ENCODE results near the gene NEDD9. TPM values are rescaled to one million over a fixed set of nuclear protein-coding genes. Genes with fewer than 3 reads are reported as not detected.

The NEDD9 gene
- total RNA-seq, 1 donor: 32.9 TPM

GRCh38 chr6:11189865-11190624, 42.4 kb downstream of the NEDD9 start:
- H2AFZ ChIP-seq (ENCODE audit: low read length): no peak overlapping the region
- H3K27ac ChIP-seq (ENCODE audit: low read depth, low read length): no peak overlapping the region
- TF ChIP-seq CTCF (IDR thresholded peaks at IDR 0.05; ENCODE audit: extremely low read depth, low read depth, low read length): no peak
- no peak overlapping the region for H3K4me3 ChIP-seq (ENCODE audit: insufficient read depth, low read length)
- H3K27me3 ChIP-seq (ENCODE audit: insufficient read depth, low read length): no peaks in the 10 kb centered on the region
- peaks cover 22% of the 10 kb centered on the region for H3K4me1 ChIP-seq (ENCODE audit: insufficient read depth, low read length)
- H3K36me3 ChIP-seq (ENCODE audit: insufficient read depth, low read length): peaks cover 81% of the 10 kb centered on the region
- H3K4me2 ChIP-seq (ENCODE audit: insufficient read depth, low read length): no peak overlapping the region
- no peaks in the 10 kb centered on the region for H4K20me1 ChIP-seq (ENCODE audit: insufficient read depth, low read length)
- H3K79me2 ChIP-seq (ENCODE audit: insufficient read depth, low read length): peaks cover 9% of the 10 kb centered on the region
- H3K9me3 ChIP-seq (ENCODE audit: low read depth, low read length): no peaks in the 10 kb centered on the region
- no peak for DNase-seq (ENCODE audit: insufficient read length, low spot score, missing footprints)

- H3K27me3 ChIP-seq (ENCODE audit: insufficient read depth, low read length): no peaks in the 10 kb centered on the region
- H3K4me1 ChIP-seq (ENCODE audit: insufficient read depth, low read length): peaks cover 10% of the 10 kb centered on the region
- TF ChIP-seq CTCF (IDR thresholded peaks at IDR 0.05; ENCODE audit: extremely low read depth, low read depth, low read length): no peak
- no peak overlapping the region for H2AFZ ChIP-seq (ENCODE audit: low read length)
- no peak overlapping the region for H3K4me2 ChIP-seq (ENCODE audit: insufficient read depth, low read length)
- H3K79me2 ChIP-seq (ENCODE audit: insufficient read depth, low read length): peaks cover 6% of the 10 kb centered on the region
- DNase-seq (ENCODE audit: insufficient read length, low spot score, missing footprints): no peak
- no peaks in the 10 kb centered on the region for H3K9me3 ChIP-seq (ENCODE audit: low read depth, low read length)
- peaks cover 91% of the 10 kb centered on the region for H3K36me3 ChIP-seq (ENCODE audit: insufficient read depth, low read length)
- H3K4me3 ChIP-seq (ENCODE audit: insufficient read depth, low read length): no peak overlapping the region
- H3K27ac ChIP-seq (ENCODE audit: low read depth, low read length): peak overlapping the region; percentile 26
- H4K20me1 ChIP-seq (ENCODE audit: insufficient read depth, low read length): no peaks in the 10 kb centered on the region
Measured at GRCh38 chr6:11188161-11188915, 44.1 kb downstream of the NEDD9 start.

- H2AFZ ChIP-seq (ENCODE audit: low read length): no peak overlapping the region
- no peak overlapping the region for H3K4me3 ChIP-seq (ENCODE audit: insufficient read depth, low read length)
- H3K9me3 ChIP-seq (ENCODE audit: low read depth, low read length): no peaks in the 10 kb centered on the region
- no peaks in the 10 kb centered on the region for H4K20me1 ChIP-seq (ENCODE audit: insufficient read depth, low read length)
- peak overlapping the region; percentile 26 for H3K27ac ChIP-seq (ENCODE audit: low read depth, low read length)
- peaks cover 86% of the 10 kb centered on the region for H3K36me3 ChIP-seq (ENCODE audit: insufficient read depth, low read length)
- DNase-seq (ENCODE audit: insufficient read length, low spot score, missing footprints): no peak
- TF ChIP-seq CTCF (IDR thresholded peaks at IDR 0.05; ENCODE audit: extremely low read depth, low read depth, low read length): no peak
- no peaks in the 10 kb centered on the region for H3K27me3 ChIP-seq (ENCODE audit: insufficient read depth, low read length)
- no peak overlapping the region for H3K4me2 ChIP-seq (ENCODE audit: insufficient read depth, low read length)
- peaks cover 10% of the 10 kb centered on the region for H3K4me1 ChIP-seq (ENCODE audit: insufficient read depth, low read length)
- peaks cover 6% of the 10 kb centered on the region for H3K79me2 ChIP-seq (ENCODE audit: insufficient read depth, low read length)
Measured at GRCh38 chr6:11187301-11187700, 45.2 kb downstream of the NEDD9 start.

- no peak overlapping the region for H3K27ac ChIP-seq (ENCODE audit: low read depth, low read length)
- no peaks in the 10 kb centered on the region for H3K9me3 ChIP-seq (ENCODE audit: low read depth, low read length)
- no peak overlapping the region for H3K4me2 ChIP-seq (ENCODE audit: insufficient read depth, low read length)
- TF ChIP-seq CTCF (IDR thresholded peaks at IDR 0.05; ENCODE audit: extremely low read depth, low read depth, low read length): no peak
- DNase-seq (ENCODE audit: insufficient read length, low spot score, missing footprints): no peak
- H2AFZ ChIP-seq (ENCODE audit: low read length): no peak overlapping the region
- peaks cover 10% of the 10 kb centered on the region for H3K4me1 ChIP-seq (ENCODE audit: insufficient read depth, low read length)
- peaks cover 69% of the 10 kb centered on the region for H3K36me3 ChIP-seq (ENCODE audit: insufficient read depth, low read length)
- peaks cover 4% of the 10 kb centered on the region for H3K79me2 ChIP-seq (ENCODE audit: insufficient read depth, low read length)
- H3K4me3 ChIP-seq (ENCODE audit: insufficient read depth, low read length): no peak overlapping the region
- no peaks in the 10 kb centered on the region for H4K20me1 ChIP-seq (ENCODE audit: insufficient read depth, low read length)
- no peaks in the 10 kb centered on the region for H3K27me3 ChIP-seq (ENCODE audit: insufficient read depth, low read length)
Measured at GRCh38 chr6:11185204-11185842, 47.1 kb downstream of the NEDD9 start.
